ENCODE results near the gene UBE2E3. TPM values are rescaled to one million over a fixed set of nuclear protein-coding genes. Genes with fewer than 3 reads are reported as not detected.
"Not testable (repeated sequence)": the region's sequence is repeated elsewhere in the genome, so short reads cannot be mapped to it uniquely, and the experiment has no call there.

The UBE2E3 gene
- total RNA-seq, result 64.9 TPM

DNA sequence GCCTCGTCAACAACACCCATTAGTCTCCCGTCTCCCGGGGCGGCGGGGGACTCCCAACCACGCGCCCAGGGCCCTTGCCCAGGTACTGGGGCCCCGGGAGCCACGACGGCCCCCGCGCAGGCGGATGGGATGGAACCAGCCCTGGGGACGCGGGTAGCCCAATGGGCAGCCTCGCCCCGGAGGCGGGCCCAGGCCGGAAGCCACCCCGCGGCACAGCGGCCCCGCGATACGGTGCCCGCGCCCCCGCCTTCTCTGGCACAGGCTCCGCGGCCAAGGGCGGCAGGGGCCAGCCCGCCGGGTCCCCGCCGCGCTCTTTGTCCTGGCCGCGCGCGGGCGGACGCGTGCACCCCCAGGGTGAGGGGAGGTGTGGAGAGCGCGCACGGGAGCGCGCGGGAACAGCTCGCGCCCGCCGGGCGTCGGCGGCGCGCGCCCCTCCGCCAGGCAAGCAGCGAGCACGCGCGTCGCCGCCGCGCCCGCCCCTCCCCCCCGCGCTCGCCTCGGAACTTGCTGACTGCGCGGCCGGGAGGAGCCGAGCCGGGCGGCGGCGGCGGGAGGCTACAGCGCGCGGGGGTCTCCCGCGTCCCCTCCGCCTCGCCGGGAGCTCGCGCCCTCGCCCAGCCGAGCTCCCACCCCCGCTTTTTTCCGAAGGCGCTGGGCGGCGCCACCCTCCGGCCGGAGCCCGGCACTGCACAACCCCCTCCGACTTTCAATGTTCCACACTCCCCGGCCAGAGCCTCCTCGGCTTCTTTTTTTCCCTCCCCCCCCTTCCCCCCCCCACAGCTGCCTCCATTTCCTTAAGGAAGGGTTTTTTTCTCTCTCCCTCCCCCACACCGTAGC lies at the start of gene UBE2E3:
UBE2E3 (plus strand) TSS at position 500 of the 837 bp plus-strand sequence. CDS start 1,438 bp downstream, outside the sequence.
- ATAC-seq (peak; percentile 87), DNase-seq (ENCODE audit: low spot score) (peak; percentile 90)
- intact Hi-C loops (cut with DNase I), result no loop called here

DNA sequence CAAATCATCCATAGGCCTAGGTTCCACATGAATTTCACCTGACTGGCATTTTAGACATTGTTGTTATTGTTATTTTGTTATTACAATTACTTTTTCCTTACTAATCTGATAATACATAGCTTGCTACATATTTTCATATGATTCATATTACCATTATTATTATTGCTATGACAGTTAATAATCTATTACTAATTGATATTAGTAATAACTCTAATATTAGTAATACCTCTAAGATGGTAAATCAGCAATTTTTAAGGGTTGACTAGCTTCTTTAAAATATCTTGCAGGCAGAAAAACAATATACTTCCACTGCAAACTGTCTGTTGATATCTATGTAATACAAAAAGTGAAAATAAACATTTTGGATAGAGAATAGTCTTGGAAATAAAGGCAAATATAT lies 48.6 kb upstream of the UBE2E3 start:
- intact Hi-C loops (cut with DNase I), result no loop called here
- DNase-seq (ENCODE audit: low spot score) (no peak), ATAC-seq (no peak)

DNA sequence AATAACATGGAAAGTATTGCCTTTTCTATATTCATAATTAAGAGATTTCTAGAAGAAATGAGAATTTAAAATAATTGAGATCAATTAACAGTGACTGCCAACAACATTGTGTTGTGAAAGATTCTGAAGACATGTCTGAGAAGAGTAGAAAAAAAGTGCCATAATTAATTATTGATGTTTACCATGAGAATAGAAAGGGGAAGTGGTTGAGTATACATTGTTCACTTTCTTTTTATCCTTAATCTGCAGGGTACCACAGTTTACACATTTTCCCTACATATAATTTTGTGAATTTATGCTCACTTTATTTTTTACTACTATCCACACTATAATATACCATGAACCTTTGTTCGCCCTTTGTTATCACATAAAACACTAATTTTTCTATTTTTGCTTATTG lies 47.1 kb upstream of the UBE2E3 start:
- no peak for ATAC-seq
- DNase-seq (ENCODE audit: low spot score), result no peak
- intact Hi-C loops (cut with DNase I), result no loop called here

DNA sequence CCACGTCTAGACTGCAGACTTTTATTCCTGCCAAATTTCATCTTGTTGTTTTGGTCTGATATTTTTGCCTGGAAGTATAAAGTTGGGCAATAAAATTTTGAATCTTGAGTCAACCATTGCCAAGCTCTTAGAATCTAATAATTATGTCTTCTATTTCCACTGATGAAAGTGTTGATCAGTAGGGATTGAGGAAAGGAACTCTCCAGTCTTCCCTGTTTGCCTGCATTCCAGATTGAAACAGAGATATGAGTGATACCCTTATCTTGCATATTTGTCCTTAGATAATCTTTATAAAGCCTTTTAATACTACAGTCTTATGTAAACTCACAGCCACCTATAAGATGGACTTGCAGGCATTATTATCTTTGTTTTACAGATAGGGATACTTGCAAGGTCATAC lies 45.5 kb upstream of the UBE2E3 start:
- DNase-seq (ENCODE audit: low spot score) (no peak), ATAC-seq (no peak)
- intact Hi-C loops (cut with DNase I), result no loop called here

DNA sequence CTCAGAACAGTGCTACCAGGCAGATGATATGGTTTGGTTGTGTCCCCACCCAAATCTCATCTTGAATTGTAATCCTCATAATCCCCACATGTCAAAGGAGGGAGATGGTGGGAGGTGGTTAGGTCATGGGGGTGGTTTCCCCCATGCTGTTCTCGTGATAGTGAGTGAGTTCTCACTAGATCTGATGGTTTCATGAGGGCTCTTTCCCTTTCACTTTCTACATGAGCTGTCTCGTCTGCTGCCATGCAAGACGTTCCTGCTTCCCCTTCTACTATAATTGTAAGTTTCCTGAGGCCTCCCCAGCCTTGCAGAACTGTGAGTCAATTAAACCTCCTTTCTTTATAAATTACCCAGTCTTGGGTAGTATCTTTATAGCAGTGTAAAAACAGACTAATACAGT lies 42.9 kb upstream of the UBE2E3 start:
- intact Hi-C loops (cut with DNase I); ATAC-seq; DNase-seq (ENCODE audit: low spot score): not testable (repeated sequence)

DNA sequence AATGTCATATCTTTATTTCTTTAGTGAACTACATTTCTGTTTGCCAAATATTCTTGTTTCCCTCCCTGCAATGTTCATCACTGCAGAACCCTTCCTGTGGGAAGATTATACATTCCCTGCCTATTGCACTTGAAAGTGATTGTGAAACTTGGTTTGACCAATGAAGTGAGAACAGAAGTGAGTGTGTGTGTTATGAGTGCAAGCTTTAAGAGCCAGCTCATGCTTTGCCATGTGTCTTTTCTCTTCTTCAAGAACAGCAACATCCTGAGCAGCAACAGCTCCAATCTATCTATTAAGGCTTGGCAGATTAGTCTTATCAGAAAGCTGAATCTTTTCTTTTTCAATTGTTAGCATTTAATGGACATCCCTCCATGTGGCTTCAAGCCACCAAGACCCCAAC lies 42.0 kb upstream of the UBE2E3 start:
- intact Hi-C loops (cut with DNase I), result no loop called here
- ATAC-seq (no peak), DNase-seq (ENCODE audit: low spot score) (no peak)

DNA sequence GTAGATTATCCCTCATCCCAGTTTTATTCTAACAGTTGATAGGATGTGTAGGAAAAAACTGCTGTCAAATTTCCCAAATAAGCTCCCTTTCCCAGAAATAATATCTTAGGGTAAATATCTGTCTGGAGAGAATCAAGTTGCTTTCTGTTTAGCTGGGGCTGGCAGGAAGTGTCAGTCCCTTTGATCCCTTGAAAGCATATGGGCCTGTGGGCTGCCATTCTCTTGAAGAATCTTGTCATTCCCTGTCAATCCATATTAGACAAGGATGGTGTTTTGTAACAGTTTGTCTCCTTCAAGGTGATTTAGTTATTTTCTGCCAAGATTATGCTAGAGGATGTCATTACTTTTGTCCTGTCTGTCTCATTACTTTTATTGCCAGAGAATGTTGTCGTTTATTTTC lies 37.1 kb upstream of the UBE2E3 start:
- intact Hi-C loops (cut with DNase I), result no loop called here
- DNase-seq (ENCODE audit: low spot score) (no peak), ATAC-seq (no peak)

DNA sequence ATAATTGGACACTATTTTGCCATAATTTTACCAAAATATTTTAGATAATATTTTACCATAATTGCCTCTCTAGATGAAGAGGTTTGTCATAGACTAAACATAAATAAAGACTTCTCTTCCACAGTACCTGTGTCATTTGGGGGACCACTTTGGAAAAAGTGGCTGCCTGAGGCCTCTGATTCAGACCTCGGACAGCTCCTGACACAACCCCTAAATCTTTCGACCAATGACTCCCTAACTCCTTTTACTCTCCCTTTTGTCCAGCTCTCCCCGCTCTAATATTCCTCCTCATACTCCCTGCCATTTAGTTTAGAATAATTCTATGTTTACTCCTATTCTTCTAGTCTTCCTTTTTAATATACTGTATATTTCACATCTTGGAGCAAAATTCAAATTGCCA lies 36.0 kb upstream of the UBE2E3 start:
- no peak for ATAC-seq
- no peak for DNase-seq (ENCODE audit: low spot score)
- intact Hi-C loops (cut with DNase I), result no loop called here

DNA sequence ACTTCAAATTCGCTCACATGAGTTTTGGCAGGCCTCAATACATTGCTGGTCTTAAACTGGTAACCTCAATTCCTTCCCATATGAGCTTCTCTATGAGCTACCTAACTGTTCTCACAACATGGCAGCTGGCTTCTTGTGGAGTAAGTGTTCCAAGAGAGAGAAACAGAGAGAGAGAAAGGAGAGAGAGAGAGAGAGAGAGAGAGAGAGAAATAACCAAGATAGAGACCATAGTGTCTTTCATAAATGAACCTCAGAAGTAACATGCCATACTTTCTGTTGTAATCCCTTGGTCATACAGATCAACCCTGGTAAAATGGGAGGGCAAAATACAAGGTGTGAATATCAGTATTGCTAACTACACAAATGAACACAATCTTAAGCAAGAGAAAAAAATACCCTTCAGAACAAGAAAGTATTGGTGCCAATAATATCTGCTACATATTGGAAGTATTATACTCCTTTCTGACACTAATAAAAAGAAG lies 33.2 kb upstream of the UBE2E3 start:
- intact Hi-C loops (cut with DNase I), result no loop called here
- DNase-seq (ENCODE audit: low spot score), result no peak
- ATAC-seq, result no peak

DNA sequence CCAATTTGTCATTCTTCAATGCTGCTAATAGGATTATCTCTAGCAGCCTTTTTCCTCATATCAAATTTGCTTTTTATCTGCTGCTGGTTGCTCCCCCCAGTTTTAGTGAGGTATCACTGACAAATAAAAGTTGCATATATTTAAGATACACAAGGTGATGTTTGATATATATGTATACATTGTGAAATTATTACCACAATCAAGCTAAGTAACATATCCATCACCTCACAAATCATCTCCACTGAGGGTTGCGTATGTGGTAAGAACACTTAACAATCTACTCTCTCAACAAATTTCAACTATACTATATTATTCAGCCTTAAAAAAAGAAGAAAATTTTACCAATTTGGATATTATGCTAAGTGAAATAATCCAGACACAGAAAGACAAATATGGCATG lies 30.5 kb upstream of the UBE2E3 start:
- DNase-seq (ENCODE audit: low spot score) (no peak), ATAC-seq (no peak)
- intact Hi-C loops (cut with DNase I), result no loop called here

DNA sequence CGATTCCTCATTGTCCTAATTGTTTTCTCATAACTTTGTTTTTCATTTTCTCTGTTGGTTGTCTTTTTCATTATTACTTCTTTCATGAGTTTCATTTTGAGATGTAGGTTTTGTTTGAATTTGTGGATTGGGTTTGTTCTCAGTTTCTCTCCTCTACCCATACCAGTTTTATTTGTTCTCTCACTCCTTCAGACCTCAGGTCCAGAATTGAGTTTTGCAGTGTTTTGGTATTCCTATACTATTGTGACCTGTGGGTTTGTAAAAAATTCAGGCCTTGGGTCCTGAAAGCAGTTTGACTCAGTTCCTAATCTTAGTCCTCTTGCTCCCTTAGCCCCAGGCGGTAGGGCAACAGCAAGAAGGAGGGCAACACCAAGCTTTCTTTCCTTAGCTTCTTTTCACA lies 28.3 kb upstream of the UBE2E3 start:
- intact Hi-C loops (cut with DNase I), result no loop called here
- ATAC-seq, result no peak
- no peak for DNase-seq (ENCODE audit: low spot score)

DNA sequence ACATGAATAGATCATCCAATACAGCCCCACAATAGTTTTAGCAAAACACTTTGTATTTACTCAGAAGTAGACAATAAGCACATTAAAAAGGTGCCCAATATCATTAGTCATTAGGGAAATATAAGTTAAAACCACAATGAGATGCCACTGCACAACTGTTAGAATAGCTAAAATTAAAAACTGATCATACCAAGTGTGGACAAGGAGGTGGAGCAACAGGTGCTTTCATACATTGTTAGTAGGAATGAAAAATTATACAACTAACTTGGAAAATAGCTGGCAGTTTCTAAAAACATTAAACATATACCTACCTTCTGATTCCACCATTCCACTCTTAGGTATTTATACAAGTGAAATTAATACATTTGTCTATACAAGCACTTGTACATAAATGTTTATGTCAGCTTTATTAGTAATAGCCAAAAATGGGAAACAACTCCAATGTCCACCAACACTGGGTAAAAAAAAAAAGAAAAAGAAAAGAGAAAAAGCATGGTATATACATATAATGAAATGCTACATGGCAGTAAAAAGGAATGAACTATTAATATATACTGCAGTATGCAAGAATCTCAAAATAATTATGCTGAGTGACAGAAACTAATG lies 27.6 kb upstream of the UBE2E3 start:
- intact Hi-C loops (cut with DNase I), result no loop called here
- DNase-seq (ENCODE audit: low spot score), result no peak
- no peak for ATAC-seq

DNA sequence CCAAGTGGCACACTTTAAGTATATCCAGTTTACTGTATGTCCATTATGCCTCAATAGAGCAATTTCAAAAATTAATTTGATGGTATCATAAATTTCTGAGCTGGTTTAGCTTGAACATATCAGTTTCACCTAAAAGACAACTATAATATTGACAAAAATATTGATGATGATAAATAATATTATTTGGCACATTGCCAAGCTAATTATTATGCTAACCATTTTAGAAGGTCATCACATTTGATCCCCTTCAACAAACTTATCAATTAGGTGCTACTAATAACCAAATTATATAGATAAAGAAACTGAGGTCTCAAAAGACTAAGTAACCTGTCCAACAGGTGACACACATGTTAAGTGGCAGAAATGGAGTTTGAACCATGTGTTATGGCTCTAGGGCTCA lies 26.9 kb upstream of the UBE2E3 start:
- intact Hi-C loops (cut with DNase I), result no loop called here
- ATAC-seq (no peak), DNase-seq (ENCODE audit: low spot score) (no peak)

DNA sequence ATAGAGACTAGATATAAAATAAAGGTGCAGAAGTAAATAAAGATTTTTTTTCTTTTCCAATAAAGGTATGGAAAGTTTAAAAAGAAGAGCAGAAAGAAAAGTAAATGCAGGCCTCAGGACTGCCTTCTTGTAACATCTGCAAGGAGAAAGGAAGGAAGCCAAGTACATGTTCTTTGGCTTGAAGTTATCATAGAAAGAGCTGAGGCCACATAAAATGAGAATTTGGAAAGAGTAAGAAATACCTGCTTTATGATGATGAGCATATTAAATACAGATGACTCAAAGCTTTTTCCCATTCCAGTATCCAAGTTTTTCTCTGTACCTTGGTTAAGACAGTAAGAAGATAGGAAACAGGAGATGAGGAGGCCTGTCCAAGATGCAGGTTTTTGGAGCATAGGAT lies 25.3 kb upstream of the UBE2E3 start:
- no peak for ATAC-seq
- no peak for DNase-seq (ENCODE audit: low spot score)
- intact Hi-C loops (cut with DNase I), result no loop called here

DNA sequence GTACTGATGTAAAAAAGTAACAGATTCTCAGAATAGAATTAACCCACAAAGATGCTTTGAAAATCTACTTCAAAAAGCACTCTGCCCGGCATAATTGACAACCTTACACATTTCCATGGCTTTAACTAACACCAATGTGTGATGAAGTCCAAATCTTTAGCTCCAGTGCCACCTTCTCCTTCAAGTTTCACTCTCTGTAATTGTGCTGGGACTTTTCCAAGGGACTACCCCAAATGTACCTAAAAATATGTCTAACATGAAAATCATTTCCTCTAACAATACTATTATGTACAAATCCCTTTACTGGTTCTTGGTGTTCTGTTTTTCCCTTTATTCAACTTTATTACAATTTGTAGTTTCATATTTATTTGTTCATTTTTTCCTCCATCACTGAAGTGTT lies 20.6 kb upstream of the UBE2E3 start:
- no peak for ATAC-seq
- DNase-seq (ENCODE audit: low spot score), result no peak
- intact Hi-C loops (cut with DNase I), result no loop called here

DNA sequence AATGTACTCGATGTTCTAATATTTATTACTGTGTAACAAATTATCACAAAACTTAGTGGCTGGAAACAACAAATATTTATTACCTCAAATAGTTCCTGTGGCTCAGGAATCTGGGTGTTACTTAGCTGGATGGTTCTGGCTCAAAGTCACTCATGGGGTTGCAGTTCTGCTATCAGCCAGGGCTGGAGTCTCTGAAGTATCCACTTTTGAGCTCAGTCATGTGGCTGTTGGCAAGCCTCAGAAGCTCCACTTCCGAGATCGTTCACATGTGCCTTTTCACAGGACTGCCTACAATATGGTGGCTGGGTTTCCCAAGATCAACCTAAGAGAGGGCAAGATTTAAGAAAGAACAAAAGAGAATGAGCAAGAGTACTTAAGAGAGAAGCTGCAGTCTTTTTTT lies 19.4 kb upstream of the UBE2E3 start:
- intact Hi-C loops (cut with DNase I), result no loop called here
- DNase-seq (ENCODE audit: low spot score) (no peak), ATAC-seq (no peak)

DNA sequence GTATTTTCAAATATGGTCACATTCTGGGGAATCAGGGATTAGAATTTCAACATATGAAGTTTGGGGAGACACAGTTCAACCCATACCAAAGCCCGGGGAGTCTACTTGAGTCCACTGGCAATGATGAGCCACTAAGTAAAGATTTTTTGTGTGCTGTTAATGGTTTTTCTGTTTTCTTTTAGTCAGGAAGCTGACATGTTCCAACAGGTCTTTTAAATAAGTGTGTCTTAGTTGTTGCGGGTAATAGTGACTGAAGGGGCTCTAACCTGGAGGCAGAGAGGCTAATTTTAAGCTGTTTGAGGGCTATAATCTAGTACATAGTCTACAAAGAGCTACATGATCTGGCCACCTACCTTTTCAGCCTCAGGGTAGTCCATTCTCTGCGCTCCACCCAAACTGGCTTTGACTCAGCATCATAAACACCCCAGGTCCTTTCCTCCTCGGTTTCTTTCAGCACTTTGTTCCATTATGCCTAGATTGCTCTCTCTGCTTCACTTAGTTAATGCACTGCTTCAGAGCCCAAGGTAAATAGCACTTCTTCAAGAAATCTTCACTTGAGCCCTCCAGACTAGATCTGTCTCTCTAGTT lies 17.6 kb upstream of the UBE2E3 start:
- DNase-seq (ENCODE audit: low spot score), result no peak
- no peak for ATAC-seq
- intact Hi-C loops (cut with DNase I), result no loop called here

DNA sequence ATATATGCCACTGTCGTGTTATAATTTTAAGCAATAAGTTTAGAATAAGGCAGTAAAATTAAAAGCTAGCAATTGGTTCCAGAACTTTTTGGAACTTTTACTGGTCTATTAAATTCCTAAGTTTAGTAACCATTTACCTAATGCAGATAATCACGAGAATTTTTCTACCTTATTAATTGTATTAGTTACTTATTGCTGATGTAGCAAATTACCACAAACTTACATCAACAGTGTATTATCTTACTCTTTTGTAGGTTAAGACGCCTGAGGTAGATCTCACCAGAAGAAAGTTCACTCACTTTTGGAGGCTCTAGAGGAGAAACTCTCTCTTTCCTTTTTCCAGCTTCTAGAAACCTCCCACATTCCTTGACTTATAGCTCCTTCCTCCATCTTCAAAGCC lies 14.0 kb upstream of the UBE2E3 start:
- no peak for ATAC-seq
- intact Hi-C loops (cut with DNase I), result no loop called here
- DNase-seq (ENCODE audit: low spot score), result no peak

DNA sequence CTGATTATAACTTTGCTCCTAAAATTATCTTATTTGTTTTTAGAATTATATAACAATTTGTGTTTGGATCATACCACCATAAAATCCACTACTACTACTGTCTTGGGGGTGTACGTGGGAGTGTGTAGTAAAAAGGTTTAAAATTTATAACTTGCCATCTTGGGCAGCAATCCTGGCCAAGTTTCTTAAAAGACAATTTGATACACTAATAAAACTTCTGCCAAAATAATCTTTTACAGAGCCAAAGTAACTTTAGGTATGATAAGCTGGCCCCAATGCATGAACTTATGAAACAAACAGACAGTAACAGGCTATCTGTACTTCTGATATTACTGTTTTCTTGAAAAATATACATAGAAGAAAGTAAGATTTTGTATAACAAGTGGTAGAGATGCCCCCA lies 11.3 kb upstream of the UBE2E3 start:
- ATAC-seq (no peak), DNase-seq (ENCODE audit: low spot score) (no peak)
- intact Hi-C loops (cut with DNase I), result no loop called here

DNA sequence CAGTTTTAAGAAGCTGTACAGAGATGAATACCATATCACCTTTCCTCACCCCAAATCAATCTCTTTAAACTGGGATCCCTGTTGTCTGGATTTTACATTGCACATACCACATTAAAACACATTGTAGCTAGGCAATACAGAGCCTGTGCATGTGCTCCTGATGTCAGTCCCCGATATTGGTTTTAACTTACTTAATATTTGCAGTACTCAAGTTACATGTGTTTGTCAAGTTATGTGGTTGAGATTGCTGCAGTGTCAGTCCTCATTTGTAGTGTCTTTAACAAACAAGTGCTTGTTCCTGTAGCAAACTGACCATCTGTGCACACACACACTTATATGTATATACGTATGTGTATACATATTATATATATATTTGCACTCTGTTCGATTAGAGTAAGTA lies 10.4 kb upstream of the UBE2E3 start:
- intact Hi-C loops (cut with DNase I), result no loop called here
- ATAC-seq (no peak), DNase-seq (ENCODE audit: low spot score) (no peak)

Data from sciatic nerve (tissue), 2 donors.